NAMALWA (cell line): ENCODE results near the gene ATP8A2.

Experiments used
- DNase-seq: peaks from one replicate; pipeline ENCODE4 v3.0.0-alpha.2; 2015; ENCODE audit warnings: low spot score

Gene ATP8A2

GRCh38 chr13:25732111-25732865 is 360.5 kb downstream of the ATP8A2 start:
- DNase-seq: no peak

- DNase-seq: no peak
Observed at GRCh38 chr13:25733001-25733491, 361.3 kb downstream of the ATP8A2 start.

GRCh38 chr13:25733696-25734435 is 362.1 kb downstream of the ATP8A2 start:
- DNase-seq: no peak

- no peak for DNase-seq
Observed at GRCh38 chr13:25738342-25739196, 366.8 kb downstream of the ATP8A2 start.

GRCh38 chr13:25739376-25739775 is 367.6 kb downstream of the ATP8A2 start:
- no peak for DNase-seq

GRCh38 chr13:25741796-25742195 is 370.0 kb downstream of the ATP8A2 start:
- DNase-seq: no peak

GRCh38 chr13:25742220-25742619 is 370.4 kb downstream of the ATP8A2 start:
- no peak for DNase-seq

GRCh38 chr13:25743421-25743820 is 371.6 kb downstream of the ATP8A2 start:
- DNase-seq: no peak

GRCh38 chr13:25744178-25744577 is 372.4 kb downstream of the ATP8A2 start:
- DNase-seq: no peak

- DNase-seq: no peak
Observed at GRCh38 chr13:25746131-25746530, 374.4 kb downstream of the ATP8A2 start.

GRCh38 chr13:25752957-25753551 is 381.3 kb downstream of the ATP8A2 start:
- no peak for DNase-seq

GRCh38 chr13:25753976-25754375 is 382.2 kb downstream of the ATP8A2 start:
- DNase-seq: no peak

GRCh38 chr13:25756251-25756650 is 384.5 kb downstream of the ATP8A2 start:
- DNase-seq: no peak

GRCh38 chr13:25756912-25757311 is 385.1 kb downstream of the ATP8A2 start:
- no peak for DNase-seq

GRCh38 chr13:25761041-25761440 is 389.3 kb downstream of the ATP8A2 start:
- DNase-seq: no peak

GRCh38 chr13:25762281-25762680 is 390.5 kb downstream of the ATP8A2 start:
- no peak for DNase-seq

GRCh38 chr13:25762795-25763377 is 391.1 kb downstream of the ATP8A2 start:
- DNase-seq: no peak

- no peak for DNase-seq
Observed at GRCh38 chr13:25764378-25764777, 392.6 kb downstream of the ATP8A2 start.

GRCh38 chr13:25765266-25765665 is 393.5 kb downstream of the ATP8A2 start:
- DNase-seq: no peak

GRCh38 chr13:25766576-25766975 is 394.8 kb downstream of the ATP8A2 start:
- no peak for DNase-seq

GRCh38 chr13:25766991-25767390 is 395.2 kb downstream of the ATP8A2 start:
- no peak for DNase-seq

- no peak for DNase-seq
Observed at GRCh38 chr13:25768376-25768775, 396.6 kb downstream of the ATP8A2 start.
